AG10803 (cell line): ENCODE measurements around the gene SIGLEC7.

ENCODE experiments used
- DNase-seq: peaks from one replicate; pipeline ENCODE4 v3.0.0; 2010; ENCODE audit warnings: low read depth
- H3K4me3 ChIP-seq: 2 replicates; pipeline ENCODE4 v1.5.1; 2011; ENCODE audit warnings: mild to moderate bottlenecking, low read length, control low read depth
- CTCF ChIP-seq: conservative IDR thresholded peaks from 2 replicates; pipeline ENCODE4 v1.5.1; 2011; ENCODE audit warnings: mild to moderate bottlenecking, low read length, control low read depth, inconsistent platforms

Gene SIGLEC7

GRCh38 chr19:51142119-51142518, at the start of gene SIGLEC7:
TSS of gene SIGLEC7 (plus strand) at chr19:51142301. CDS start at chr19:51142370, 69 bp downstream.
- DNase-seq = no peak
- no peak within 1 kb of the TSS for H3K4me3 ChIP-seq

GRCh38 chr19:51093101-51093500, 49.0 kb upstream of the SIGLEC7 start:
- no peak overlapping the region for H3K4me3 ChIP-seq
- TF ChIP-seq CTCF = no peak
- DNase-seq = no peak

More at GRCh38 chr19:51142119-51142518, at the start of gene SIGLEC7:
- TF ChIP-seq CTCF = no peak

- TF ChIP-seq CTCF = no peak
- DNase-seq = no peak
- no peak overlapping the region for H3K4me3 ChIP-seq
These were observed 48.4 kb upstream of the SIGLEC7 start for GRCh38 chr19:51093510-51094345.

- DNase-seq = no peak
- no peak overlapping the region for H3K4me3 ChIP-seq
- TF ChIP-seq CTCF = peak; percentile 56
These were observed 47.3 kb upstream of the SIGLEC7 start for GRCh38 chr19:51094696-51095279.

- no peak for DNase-seq
- TF ChIP-seq CTCF = peak; percentile 29
- no peak overlapping the region for H3K4me3 ChIP-seq
These were observed 45.5 kb upstream of the SIGLEC7 start for GRCh38 chr19:51096473-51097165.

GRCh38 chr19:51097166-51097738, 44.8 kb upstream of the SIGLEC7 start:
- peak; percentile 65 for TF ChIP-seq CTCF
- DNase-seq = peak; percentile 50
- no peak overlapping the region for H3K4me3 ChIP-seq
